ENCODE data around the gene CENPM. TPM values are rescaled to one million over a fixed set of nuclear protein-coding genes. Genes with fewer than 3 reads are reported as not detected.

Gene CENPM
- total RNA-seq, 4 donors from 2014 or later: 1.5 to 5.1 TPM; not detected in 2

- H3K4me3 ChIP-seq: no peak overlapping the region
- ATAC-seq (no peak), DNase-seq (no peak)
- TF ChIP-seq POLR2A (IDR thresholded peaks at IDR 0.05) (no peak), CTCF (IDR thresholded peaks at IDR 0.05 in 4 of 5, conservative IDR thresholded peaks at IDR 0.05 in 1 of 5) (no peak)
- in situ Hi-C loops (cut with MboI; ENCODE audit: low sequenced_read_pairs in 4 of 4) (no loop called here), intact Hi-C loops (cut with DNase I; ENCODE audit: low total_unique reads) (no loop called here)
- no peaks in the 10 kb centered on the region for H3K36me3 ChIP-seq
- peaks cover 60 to 76% (median 69%) of the 10 kb centered on the region in 3 donors for H3K27me3 ChIP-seq
- no peak overlapping the region for H3K27ac ChIP-seq
- H3K4me1 ChIP-seq: peaks cover 13 to 20% of the 10 kb centered on the region in 2 donors
- no peaks in the 10 kb centered on the region for H3K9me3 ChIP-seq
Measured at GRCh38 chr22:41915786-41916493, 31.0 kb downstream of the CENPM start.

- DNase-seq (no peak), ATAC-seq (peak in 1 of 2 donors; percentile 28)
- intact Hi-C loops (cut with DNase I; ENCODE audit: low total_unique reads): no loop called here
Measured at GRCh38 chr22:41915035-41915785, 31.7 kb downstream of the CENPM start, which contains the start of gene SHISA8. TSS of gene SHISA8 (minus strand) at chr22:41915074. CDS start at chr22:41914667, 407 bp downstream.

GRCh38 chr22:41914611-41915034, 32.3 kb downstream of the CENPM start:
- peak overlapping the region in 3 of 4 donors; percentile 11 to 45 (median 17) for H3K4me3 ChIP-seq
- peaks cover 64 to 76% (median 73%) of the 10 kb centered on the region in 3 donors for H3K27me3 ChIP-seq
- H3K36me3 ChIP-seq: no peaks in the 10 kb centered on the region
- H3K9me3 ChIP-seq: no peaks in the 10 kb centered on the region
- no peak for ATAC-seq
- no peak for DNase-seq
- in situ Hi-C loops (cut with MboI; ENCODE audit: low sequenced_read_pairs in 4 of 4): no loop called here
- TF ChIP-seq CTCF (IDR thresholded peaks at IDR 0.05 in 4 of 5, conservative IDR thresholded peaks at IDR 0.05 in 1 of 5) (no peak), POLR2A (IDR thresholded peaks at IDR 0.05) (no peak)
- intact Hi-C loops (cut with DNase I; ENCODE audit: low total_unique reads): no loop called here
- no peak overlapping the region for H3K27ac ChIP-seq
- H3K4me1 ChIP-seq: peaks cover 10 to 20% of the 10 kb centered on the region in 2 donors

More at GRCh38 chr22:41915035-41915785, 31.7 kb downstream of the CENPM start, which contains the start of gene SHISA8:
- H3K27ac ChIP-seq: no peak within 1 kb of the TSS
- no peak for TF ChIP-seq POLR2A (IDR thresholded peaks at IDR 0.05)
- H3K36me3 ChIP-seq: no peaks in the 10 kb centered on the region
- in situ Hi-C loops (cut with MboI; ENCODE audit: low sequenced_read_pairs in 4 of 4): no loop called here
- no peaks in the 10 kb centered on the region for H3K9me3 ChIP-seq
- peak within 1 kb of the TSS in 3 of 4 donors; percentile 11 to 45 (median 17) for H3K4me3 ChIP-seq
- H3K27me3 ChIP-seq: peaks cover 61 to 79% (median 73%) of the 10 kb centered on the region in 3 donors
- peaks cover 16 to 26% of the 10 kb centered on the region in 2 donors for H3K4me1 ChIP-seq

GRCh38 chr22:41913842-41914534, 33.0 kb downstream of the CENPM start:
- Histone ChIP-seq H3K4me1 (peaks cover 5 to 15% of the 10 kb centered on the region in 2 donors), H3K9me3 (no peaks in the 10 kb centered on the region), H3K27ac (no peak overlapping the region), H3K36me3 (no peaks in the 10 kb centered on the region), H3K27me3 (peaks cover 60 to 70% (median 67%) of the 10 kb centered on the region in 3 donors), H3K4me3 (no peak overlapping the region)
- intact Hi-C loops (cut with DNase I; ENCODE audit: low total_unique reads): no loop called here
- TF ChIP-seq POLR2A (IDR thresholded peaks at IDR 0.05): no peak
- TF ChIP-seq CTCF (IDR thresholded peaks at IDR 0.05 in 4 of 5, conservative IDR thresholded peaks at IDR 0.05 in 1 of 5): no peak
- in situ Hi-C loops (cut with MboI; ENCODE audit: low sequenced_read_pairs in 4 of 4): no loop called here
- no peak for ATAC-seq
- no peak for DNase-seq
